Lung (tissue), 16 donors: ENCODE measurements around the gene MST1. TPM values are rescaled to one million over a fixed set of nuclear protein-coding genes. Genes with fewer than 3 reads are reported as not detected.
A peak's percentile ranks its signal among the peaks of the same experiment; 100 is the strongest.

Experiments
- ATAC-seq: fragments of 200-7000 bp; cut with Tn5 transposase; one replicate; pipeline ENCODE4 v1.9.1; 2020; ENCODE audit warnings: moderate number of reproducible peaks; ENCODE audit not compliant: insufficient read depth, low FRiP score
- DNase-seq, 3 donors: peaks; one replicate each; pipeline ENCODE4 v3.0.0-alpha.2; 2013 to 2017
- H3K27ac ChIP-seq, 2 donors: one replicate each; pipeline ENCODE4 v1.5.1; 2013; ENCODE audit warnings: mild to moderate bottlenecking in 2 of 2, moderate library complexity in 2 of 2, control low read depth in 1 of 2, inconsistent platforms in 1 of 2, low read depth in 1 of 2, low read length in 1 of 2
- H3K27me3 ChIP-seq, 3 donors: one replicate each; pipeline ENCODE4 v1.5.1; 2013; ENCODE audit warnings: low read length in 2 of 3; ENCODE audit not compliant: control insufficient read depth in 3 of 3, insufficient read depth in 3 of 3
- H3K36me3 ChIP-seq, 4 donors: one replicate each; pipeline ENCODE4 v1.5.1; 2013; ENCODE audit warnings: low read length in 4 of 4, mild to moderate bottlenecking in 1 of 4, moderate library complexity in 1 of 4; ENCODE audit not compliant: control insufficient read depth in 4 of 4, insufficient read depth in 4 of 4
- H3K4me1 ChIP-seq, 5 donors: one replicate each; pipeline ENCODE4 v1.5.1; 2013; ENCODE audit warnings: low read length in 5 of 5, mild to moderate bottlenecking in 2 of 5, moderate library complexity in 1 of 5; ENCODE audit not compliant: control insufficient read depth in 5 of 5, insufficient read depth in 5 of 5
- H3K4me3 ChIP-seq: one replicate; pipeline ENCODE4 v1.5.1; 2013; ENCODE audit warnings: mild to moderate bottlenecking, control low read depth, moderate library complexity
- H3K9ac ChIP-seq, 2 donors: one replicate each; pipeline ENCODE4 v1.5.1; 2013; ENCODE audit warnings: low read length in 2 of 2, control low read depth in 1 of 2; ENCODE audit not compliant: insufficient read depth in 1 of 2
- H3K9me3 ChIP-seq, 4 donors: one replicate each; pipeline ENCODE4 v1.5.1; 2013; ENCODE audit warnings: low read length in 3 of 4, mild to moderate bottlenecking in 1 of 4, moderate library complexity in 1 of 4; ENCODE audit not compliant: control insufficient read depth in 4 of 4, insufficient read depth in 3 of 4
- WGBS, 2 donors: extraction: QIAGEN DNeasy Blood & Tissue Kit; methylation state at CpG; one replicate each; pipeline ENCODE4 v1.1.7; 2013; 5-methylcytosine and 5-hydroxymethylcytosine counted together
- long read RNA-seq, 5 donors: transcript quantifications; one replicate each; lab custom pipeline, GENCODE V29; 2026
- polyA plus RNA-seq, 2 donors: library from polyadenylated mRNA; stranded (reverse); fragments of 200-250 nt; gene quantifications; one replicate each; pipeline ENCODE4 v1.2.1, GENCODE V29; 2013
- total RNA-seq, 2 donors: library from RNA; depleted of rRNA in 1 of 2; stranded (reverse); fragments of >200 nt in 1 of 2; gene quantifications; one replicate each; pipeline ENCODE4 v1.2.1, GENCODE V29; 2014 to 2021
- TF ChIP-seq, protein P1 (sequence below): IDR thresholded peaks from 2 replicates; pipeline ENCODE4 v1.5.1; 2012; ENCODE audit warnings: mild to moderate bottlenecking; ENCODE audit errors: control extremely low read depth, extremely low read depth
- donor health status: control.
- donor health status: control.
- donor health status: Bipolar disorder and iron deficiency.
- donor health status: healthy.
- donor health status: DM: yes; HTN: yes; CAD: no.

The MST1 gene
- total RNA-seq (10 to 100 TPM; 13.3 to 21.1 TPM), polyA plus RNA-seq (10 to 100 TPM in 1 of 2 donors, 1 to 10 TPM in 1; 8.3 to 27.0 TPM)
- long read RNA-seq, donor 1: 0 reads
- long read RNA-seq, donor 2: 0 reads
- long read RNA-seq, donor 3: 0 reads
- long read RNA-seq, donor 4: 0 reads
- long read RNA-seq, donor 5: 0 reads

DNA sequence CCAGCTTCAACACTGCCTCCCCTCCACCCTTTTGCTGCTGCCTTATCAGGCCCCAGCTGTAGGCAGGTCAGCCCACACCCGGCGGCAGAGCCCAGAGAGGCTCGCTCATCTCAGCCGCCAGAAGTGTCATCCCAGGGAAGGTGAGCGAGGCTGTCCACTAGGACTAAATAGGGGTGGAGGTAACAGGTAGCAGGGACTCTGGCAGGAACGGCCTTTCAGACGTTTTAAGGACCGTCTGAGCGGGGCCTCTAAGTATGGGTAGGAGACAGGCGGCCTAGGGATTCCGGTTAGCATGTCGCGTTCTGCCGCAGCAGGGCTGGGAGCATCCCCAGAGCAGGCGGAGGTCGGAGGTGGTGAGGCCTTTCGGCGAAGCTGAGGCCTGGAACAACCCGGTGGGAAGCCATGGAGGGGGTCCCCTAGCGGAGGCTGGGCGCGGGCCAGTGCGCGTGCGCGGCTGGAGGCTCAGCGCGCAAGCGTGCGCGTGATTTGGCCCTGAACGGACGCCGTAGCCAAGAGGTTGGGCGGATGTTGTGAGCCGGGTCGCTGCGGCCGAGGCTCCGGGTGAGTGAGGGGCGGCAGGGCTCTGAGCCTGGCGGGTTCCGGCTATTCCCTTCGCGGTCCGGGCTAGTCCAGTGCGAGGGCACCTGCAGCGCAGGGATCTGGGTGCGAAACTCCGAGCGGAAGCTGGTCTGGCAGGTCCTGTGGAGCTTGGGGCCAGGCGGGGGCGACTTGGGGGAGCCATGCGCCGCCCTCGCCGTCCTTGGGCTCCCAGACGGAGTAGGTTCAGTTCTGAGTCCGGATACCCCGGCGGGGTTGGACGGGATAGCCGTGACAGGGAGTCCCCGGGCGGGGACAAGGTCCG lies at the start of gene MST1, which contains the start of gene RNF123:
Gene MST1 (minus strand): TSS at position 429 of the 862 bp plus-strand sequence. CDS start 783 bp downstream, outside the sequence.
Gene RNF123 (plus strand): TSS at position 512 of the 862 bp plus-strand sequence. CDS start 1,609 bp downstream, outside the sequence.
- TF ChIP-seq, protein P1, sequence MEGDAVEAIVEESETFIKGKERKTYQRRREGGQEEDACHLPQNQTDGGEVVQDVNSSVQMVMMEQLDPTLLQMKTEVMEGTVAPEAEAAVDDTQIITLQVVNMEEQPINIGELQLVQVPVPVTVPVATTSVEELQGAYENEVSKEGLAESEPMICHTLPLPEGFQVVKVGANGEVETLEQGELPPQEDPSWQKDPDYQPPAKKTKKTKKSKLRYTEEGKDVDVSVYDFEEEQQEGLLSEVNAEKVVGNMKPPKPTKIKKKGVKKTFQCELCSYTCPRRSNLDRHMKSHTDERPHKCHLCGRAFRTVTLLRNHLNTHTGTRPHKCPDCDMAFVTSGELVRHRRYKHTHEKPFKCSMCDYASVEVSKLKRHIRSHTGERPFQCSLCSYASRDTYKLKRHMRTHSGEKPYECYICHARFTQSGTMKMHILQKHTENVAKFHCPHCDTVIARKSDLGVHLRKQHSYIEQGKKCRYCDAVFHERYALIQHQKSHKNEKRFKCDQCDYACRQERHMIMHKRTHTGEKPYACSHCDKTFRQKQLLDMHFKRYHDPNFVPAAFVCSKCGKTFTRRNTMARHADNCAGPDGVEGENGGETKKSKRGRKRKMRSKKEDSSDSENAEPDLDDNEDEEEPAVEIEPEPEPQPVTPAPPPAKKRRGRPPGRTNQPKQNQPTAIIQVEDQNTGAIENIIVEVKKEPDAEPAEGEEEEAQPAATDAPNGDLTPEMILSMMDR: peak; percentile 0
- Histone ChIP-seq H3K9ac (peak within 1 kb of the TSS; percentile 47 to 71), H3K36me3 (peaks cover 0 to 1% (median 0%) of the 10 kb centered on the region in 4 donors), H3K4me3 (peak within 1 kb of the TSS; percentile 75), H3K9me3 (no peaks in the 10 kb centered on the region), H3K27ac (peak within 1 kb of the TSS; percentile 72 to 80), H3K4me1 (peaks cover 0 to 18% (median 6%) of the 10 kb centered on the region in 5 donors), H3K27me3 (peaks cover 0 to 3% (median 0%) of the 10 kb centered on the region in 3 donors)
- ATAC-seq (peak; percentile 64), DNase-seq (peak; percentile 94 to 97 (median 95))
- WGBS, 2 donors: 3% methylated on average over 64 to 66 of the region's 66 CpGs

DNA sequence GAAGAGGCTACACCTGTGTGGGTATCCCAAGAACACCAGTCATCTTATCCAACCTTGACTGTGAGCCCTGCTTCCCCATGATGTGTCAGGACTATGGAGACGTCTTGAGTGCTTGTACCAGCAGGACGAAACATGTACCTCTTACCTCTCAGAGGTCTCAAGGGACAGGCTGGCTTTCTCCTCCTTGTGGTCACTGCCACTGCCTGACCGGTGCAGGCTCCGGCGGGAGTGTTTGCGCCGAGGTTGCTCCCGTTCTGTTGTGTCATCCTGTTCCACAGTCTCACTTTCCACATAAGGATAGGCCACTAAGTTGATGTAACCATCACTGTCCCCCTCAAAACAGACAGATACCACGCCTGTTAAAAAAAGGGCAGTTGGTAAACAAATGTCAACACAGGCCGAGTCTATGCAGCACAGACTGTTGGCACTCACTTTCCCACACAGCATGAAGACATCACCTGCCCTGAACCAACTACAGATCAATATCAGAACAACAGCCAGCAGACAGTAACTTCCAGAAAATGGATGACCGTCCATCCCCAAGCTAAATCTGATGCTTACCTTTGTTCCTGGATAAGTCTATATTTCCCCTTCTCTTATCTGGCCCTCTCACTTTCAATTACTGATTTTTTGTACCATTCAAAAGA lies 48.9 kb upstream of the MST1 start:
- no peak overlapping the region for H3K9ac ChIP-seq
- no peak overlapping the region for H3K4me3 ChIP-seq
- WGBS, 2 donors: 93 to 95% methylated on average over 11 of the region's 11 CpGs
- TF ChIP-seq, protein P1: no peak
- ATAC-seq (no peak), DNase-seq (no peak)
- H3K9me3 ChIP-seq: no peaks in the 10 kb centered on the region
- no peaks in the 10 kb centered on the region for H3K27me3 ChIP-seq
- H3K27ac ChIP-seq: no peak overlapping the region
- no peaks in the 10 kb centered on the region for H3K4me1 ChIP-seq
- H3K36me3 ChIP-seq: peaks cover 17 to 39% (median 30%) of the 10 kb centered on the region in 4 donors

DNA sequence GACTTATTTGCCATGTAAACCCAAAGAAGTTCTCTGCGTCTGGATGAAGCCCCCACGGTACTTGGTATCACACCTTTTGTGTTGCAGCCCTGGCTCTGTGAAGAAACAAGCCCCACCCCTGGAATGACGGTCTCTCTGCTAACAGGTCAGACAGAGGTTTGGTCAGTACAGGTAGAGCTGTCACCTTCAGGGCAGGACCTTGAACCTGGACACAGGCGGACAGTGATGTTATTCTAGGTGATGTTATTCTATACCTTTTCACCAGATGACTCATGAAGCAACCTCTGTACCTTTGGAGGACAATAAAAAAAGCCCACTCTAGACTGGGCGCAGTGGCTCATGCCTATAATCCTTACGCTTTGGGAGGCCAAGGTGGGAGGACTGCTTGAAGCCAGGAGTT lies 45.5 kb upstream of the MST1 start:
- H3K27ac ChIP-seq: no peak overlapping the region
- no peaks in the 10 kb centered on the region for H3K27me3 ChIP-seq
- H3K9ac ChIP-seq: no peak overlapping the region
- H3K4me3 ChIP-seq: no peak overlapping the region
- DNase-seq (no peak), ATAC-seq (no peak)
- TF ChIP-seq, protein P1: no peak
- H3K9me3 ChIP-seq: no peaks in the 10 kb centered on the region
- H3K4me1 ChIP-seq: no peaks in the 10 kb centered on the region
- H3K36me3 ChIP-seq: peaks cover 17 to 56% (median 39%) of the 10 kb centered on the region in 4 donors
- 95 to 97% methylated on average over 6 of the region's 6 CpGs for WGBS, 2 donors
